GM23338 (cell line): ENCODE measurements around the gene FKBP10.

Experiments
- CREB1 ChIP-seq: fragments of 250-450 bp; sonication (Bioruptor Pico); IDR thresholded peaks from 2 replicates; pipeline ENCODE4 v1.5.0; 2020; ENCODE audit warnings: low read depth, mild to moderate bottlenecking, moderate library complexity
- CTCF ChIP-seq, 2 experiments: fragments of 200-600 bp in 1 of 2; sonication (generic) in 1 of 2; conservative IDR thresholded peaks; 2 replicates each; pipeline versions ENCODE4 v1.5.1 to v1.6.1; 2016 to 2017; ENCODE audit warnings: antibody characterized with exemption in 2 of 2, low read depth in 2 of 2, mild to moderate bottlenecking in 2 of 2, moderate library complexity in 1 of 2
- ETS1 ChIP-seq: IDR thresholded peaks from 2 replicates; pipeline ENCODE4 v1.6.1; 2016; ENCODE audit warnings: antibody characterized with exemption
- EZH2 ChIP-seq: fragments of 200-600 bp; sonication (generic); IDR thresholded peaks from one replicate; pipeline ENCODE4 v1.8.0; 2017; ENCODE audit warnings: antibody characterized with exemption, mild to moderate bottlenecking, low read depth; ENCODE audit not compliant: unreplicated experiment
- EZH2phosphoT487 ChIP-seq: fragments of 200-600 bp; sonication (generic); IDR thresholded peaks from one replicate; pipeline ENCODE4 v1.8.1; 2018; ENCODE audit warnings: antibody characterized with exemption; ENCODE audit not compliant: unreplicated experiment
- JUNB ChIP-seq: IDR thresholded peaks from one replicate; pipeline ENCODE4 v1.6.1; 2016; ENCODE audit warnings: antibody characterized with exemption; ENCODE audit not compliant: unreplicated experiment
- NANOG ChIP-seq: IDR thresholded peaks from 2 replicates; pipeline ENCODE4 v1.6.1; 2016; ENCODE audit warnings: antibody characterized with exemption, borderline replicate concordance
- POLR2AphosphoS5 ChIP-seq: IDR thresholded peaks from 2 replicates; pipeline ENCODE4 v1.6.1; 2016; ENCODE audit warnings: antibody characterized with exemption, low read depth
- REST ChIP-seq: IDR thresholded peaks from one replicate; pipeline ENCODE4 v1.6.1; 2018; ENCODE audit warnings: antibody characterized with exemption; ENCODE audit not compliant: unreplicated experiment
- ZNF114 ChIP-seq: fragments of 250-450 bp; sonication (Bioruptor Pico); IDR thresholded peaks from 2 replicates; pipeline ENCODE4 v1.5.0; 2020; ENCODE audit warnings: mild to moderate bottlenecking, moderate library complexity
- ZNF331 ChIP-seq: fragments of 250-450 bp; sonication (Bioruptor Pico); IDR thresholded peaks from 2 replicates; pipeline ENCODE4 v1.5.0; 2020; ENCODE audit warnings: low read depth, mild to moderate bottlenecking, moderate library complexity

- TF ChIP-seq EZH2phosphoT487 (no peak), CTCF (conservative IDR thresholded peaks at IDR 0.05; ENCODE audit: low read depth in 2 of 2) (no peak), EZH2 (no peak), ETS1 (no peak), POLR2AphosphoS5 (no peak), REST (no peak), CREB1 (CRISPR knock-in tag) (no peak), JUNB (no peak), ZNF114 (CRISPR knock-in tag) (no peak), NANOG (no peak), ZNF331 (no peak)
These were observed 57.8 kb downstream of the FKBP10 start for GRCh38 chr17:41870627-41871026.
